Hematopoietic multipotent progenitor cell treated with erythropoietin and hydrocortisone succinate and interleukin-3 and kit ligand, for 4 days (in vitro differentiated cells): ENCODE measurements around the gene DTX2.
"Not testable (repeated sequence)": the region's sequence is repeated elsewhere in the genome, so short reads cannot be mapped to it uniquely, and the experiment has no call there.

Experiments used
- DNase-seq: peaks from one replicate; pipeline ENCODE4 v3.0.0-alpha.2; 2015

DTX2 gene

DNA sequence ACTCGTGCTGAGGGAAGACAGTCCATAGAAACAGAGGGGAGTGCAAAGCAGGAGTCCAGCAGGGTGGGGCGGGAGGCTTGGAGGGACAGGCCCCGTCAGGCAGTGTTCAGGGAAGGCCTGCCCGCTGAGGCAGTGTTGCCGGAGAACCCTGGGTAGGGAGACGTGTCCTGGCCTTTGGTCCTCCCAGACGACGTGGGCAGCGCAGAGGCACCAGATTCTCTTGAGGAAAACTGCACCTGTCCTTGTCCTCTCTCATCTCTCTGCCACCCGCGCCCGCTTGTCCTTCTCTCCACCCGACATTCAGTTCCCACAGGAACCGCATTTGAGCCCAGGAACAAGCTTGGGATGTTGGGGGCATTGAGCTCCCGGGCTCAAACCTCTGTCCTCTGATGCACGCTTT, 34.2 kb downstream of the DTX2 start:
- not testable (repeated sequence) for DNase-seq

GRCh38 chr7:76497918-76498582, 36.5 kb downstream of the DTX2 start:
- DNase-seq: not testable (repeated sequence)

GRCh38 chr7:76498583-76499200, 37.2 kb downstream of the DTX2 start:
- DNase-seq: not testable (repeated sequence)

DNA sequence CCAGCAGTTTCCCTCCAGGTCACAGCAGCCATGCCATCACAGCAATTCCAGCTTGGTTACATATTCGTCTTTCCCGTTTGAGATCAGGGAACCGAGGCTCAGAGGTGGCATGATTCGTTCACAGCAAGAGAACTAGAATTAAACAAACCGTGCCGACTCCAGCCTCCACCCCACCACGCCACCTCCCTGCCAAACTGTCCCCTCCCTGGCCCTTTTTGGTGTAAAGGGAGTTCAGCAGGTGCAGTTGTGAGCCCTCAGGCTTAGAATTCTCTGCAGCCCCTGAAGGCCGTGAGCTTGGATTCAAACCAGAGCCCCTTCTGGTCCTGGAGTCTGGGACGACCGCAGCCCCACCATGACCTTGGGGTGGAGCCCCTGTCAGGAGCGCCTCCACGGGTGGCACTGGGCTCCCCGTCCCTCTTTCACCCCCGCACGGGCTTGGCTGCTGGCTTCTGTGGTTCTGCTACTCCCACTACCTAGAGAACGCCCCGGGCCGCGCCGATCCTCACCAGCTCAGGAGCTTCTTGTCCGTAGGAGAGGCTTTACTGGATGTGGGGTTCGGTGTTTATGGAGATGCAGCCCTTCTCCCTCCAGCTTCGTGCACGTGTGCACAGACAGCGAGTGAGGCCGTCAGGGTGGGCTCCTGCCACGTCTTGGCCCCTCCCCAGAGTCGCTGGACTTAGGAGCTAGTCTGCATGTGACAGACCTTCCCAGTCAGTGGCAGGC, 37.9 kb downstream of the DTX2 start:
- DNase-seq: not testable (repeated sequence)

DNA sequence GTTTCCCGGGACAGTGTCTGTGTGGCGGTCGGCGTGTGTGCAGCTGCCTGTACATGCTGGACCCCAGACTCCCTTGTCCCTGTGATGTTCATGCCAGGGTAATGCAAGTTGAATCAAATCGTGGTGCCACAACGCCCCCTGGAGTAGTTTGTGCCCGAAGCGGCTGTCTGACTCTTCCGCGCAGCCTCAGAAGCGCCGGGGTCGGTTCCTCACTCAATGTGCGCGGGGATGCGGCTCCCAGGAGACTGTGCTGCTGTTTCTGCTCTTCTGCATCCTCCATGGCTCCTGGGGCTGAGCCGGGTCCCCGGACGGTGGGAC, 38.4 kb downstream of the DTX2 start:
- not testable (repeated sequence) for DNase-seq

GRCh38 chr7:76502224-76502623, 40.7 kb downstream of the DTX2 start:
- DNase-seq: not testable (repeated sequence)

GRCh38 chr7:76502836-76503235, 41.3 kb downstream of the DTX2 start:
- not testable (repeated sequence) for DNase-seq

GRCh38 chr7:76503244-76503643, 41.7 kb downstream of the DTX2 start:
- not testable (repeated sequence) for DNase-seq

DNA sequence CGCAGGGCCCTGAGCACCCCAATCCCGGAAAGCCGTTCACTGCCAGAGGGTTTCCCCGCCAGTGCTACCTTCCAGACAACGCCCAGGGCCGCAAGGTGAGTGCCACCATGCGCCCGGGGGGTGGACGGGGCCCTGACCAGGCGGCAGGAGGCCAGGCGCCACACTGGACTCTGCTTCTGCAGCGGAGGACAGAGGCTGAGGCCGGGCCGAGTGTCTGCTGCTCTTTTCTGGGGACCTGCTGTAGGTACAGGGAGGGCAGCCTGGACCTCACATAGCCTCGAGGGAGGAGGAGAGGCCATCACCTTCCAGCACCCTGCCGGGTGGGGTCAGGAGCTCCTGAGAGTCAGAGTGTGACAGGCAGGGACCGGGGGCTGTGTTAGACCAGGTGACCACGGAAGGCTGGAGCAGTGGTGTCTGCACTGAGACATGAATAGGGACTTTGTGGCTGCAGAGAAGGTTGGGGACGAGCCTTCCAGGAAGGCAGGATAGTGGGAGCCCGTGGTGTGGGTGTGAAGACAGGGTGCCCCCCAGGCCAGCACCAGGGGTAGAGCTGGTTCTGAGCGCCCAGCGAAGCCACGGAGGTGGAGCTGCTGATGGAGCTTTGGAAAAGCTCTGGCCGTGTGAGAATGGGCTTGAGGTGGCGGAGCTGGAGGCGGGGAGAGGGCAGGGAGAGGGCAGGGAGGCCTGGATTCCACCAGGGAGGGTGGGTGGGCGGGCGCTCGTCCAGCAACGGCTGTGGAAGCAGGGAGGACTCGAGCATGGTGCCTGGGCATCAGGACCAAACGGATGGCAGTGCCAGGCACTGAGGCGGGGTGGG, 43.0 kb downstream of the DTX2 start:
- DNase-seq: not testable (repeated sequence)

DNA sequence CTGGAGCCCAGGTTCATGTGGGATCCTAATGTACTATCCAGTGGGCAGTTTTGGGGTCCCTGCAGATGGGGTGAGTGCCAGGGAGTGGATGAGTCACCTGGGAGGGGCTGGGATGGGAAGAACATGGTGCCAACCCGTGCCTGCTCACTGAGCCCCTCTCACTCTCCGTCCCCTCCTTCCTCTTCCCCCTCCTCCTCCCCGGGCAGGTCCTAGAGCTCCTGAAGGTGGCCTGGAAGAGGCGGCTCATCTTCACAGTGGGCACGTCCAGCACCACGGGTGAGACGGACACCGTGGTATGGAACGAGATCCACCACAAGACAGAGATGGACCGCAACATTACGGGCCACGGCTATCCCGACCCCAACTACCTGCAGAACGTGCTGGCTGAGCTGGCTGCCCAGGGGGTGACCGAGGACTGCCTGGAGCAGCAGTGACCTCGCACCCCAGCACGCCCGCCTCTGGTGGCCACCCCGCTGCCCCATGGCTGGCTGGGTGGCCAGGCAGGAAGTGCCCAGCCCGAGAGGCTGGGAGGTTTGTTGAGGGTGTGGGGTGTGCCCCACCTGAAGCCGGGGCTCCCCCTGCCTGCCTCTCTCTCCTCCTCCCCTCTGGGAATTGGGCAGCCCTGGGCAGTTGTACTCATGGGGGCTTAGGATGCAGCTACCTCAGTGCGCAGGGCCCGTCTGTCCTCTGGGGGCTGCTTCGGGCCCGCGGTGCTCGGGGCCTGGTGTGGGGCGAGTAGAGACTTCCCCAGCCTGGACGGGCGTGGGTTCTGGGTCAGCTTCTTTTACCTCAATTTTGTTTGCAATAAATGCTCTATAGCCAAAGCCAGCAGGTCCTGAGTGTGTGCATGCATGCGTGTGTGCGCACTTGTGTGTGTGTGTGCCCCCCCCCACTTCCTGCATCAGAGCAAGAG, 43.9 kb downstream of the DTX2 start:
- no peak for DNase-seq

DNA sequence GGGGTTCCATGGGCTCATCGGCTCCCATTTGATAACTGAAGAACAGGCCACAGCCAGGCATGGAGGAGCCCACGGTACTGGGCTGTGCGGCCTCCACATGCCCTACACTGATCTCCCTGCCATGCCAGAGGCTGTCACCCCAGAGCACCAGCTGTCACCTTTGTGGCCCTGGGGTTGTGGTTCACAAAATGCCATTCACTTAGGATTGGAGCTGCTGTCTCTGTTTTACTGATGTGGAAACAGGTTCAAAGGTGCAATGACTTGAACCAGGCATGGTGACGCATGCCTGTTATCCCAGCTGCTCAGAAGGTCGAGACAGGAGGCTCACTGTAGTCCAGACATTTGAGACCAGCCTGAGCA, 44.6 kb downstream of the DTX2 start:
- DNase-seq: no peak

DNA sequence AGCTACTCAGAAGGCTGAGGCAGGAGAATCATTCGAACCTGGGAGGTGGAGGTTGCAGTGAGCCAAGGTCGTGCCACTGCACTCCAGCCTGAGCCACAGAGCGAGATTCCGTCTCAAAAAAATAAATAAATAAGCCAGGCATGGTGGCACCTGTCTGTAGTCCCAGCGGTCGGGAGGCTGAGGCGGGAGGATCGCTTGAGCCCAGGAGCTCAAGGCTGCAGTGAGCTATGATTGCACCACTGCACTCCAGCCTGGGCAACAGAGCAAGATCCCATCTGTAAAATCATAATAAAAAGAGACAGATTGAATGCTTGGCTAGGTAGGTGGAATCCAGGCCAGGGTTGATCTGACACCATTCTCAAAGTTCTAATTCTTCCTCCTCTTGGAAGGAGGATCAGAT, 45.1 kb downstream of the DTX2 start:
- not testable (repeated sequence) for DNase-seq

GRCh38 chr7:76507723-76508406, 46.4 kb downstream of the DTX2 start:
- DNase-seq: no peak

- no peak for DNase-seq
Observed at GRCh38 chr7:76509931-76510877, 48.7 kb downstream of the DTX2 start, which contains the start of gene UPK3B. Gene UPK3B, plus strand, starts transcription at chr7:76510552. Its CDS starts 101 bp downstream, at chr7:76510653.

DNA sequence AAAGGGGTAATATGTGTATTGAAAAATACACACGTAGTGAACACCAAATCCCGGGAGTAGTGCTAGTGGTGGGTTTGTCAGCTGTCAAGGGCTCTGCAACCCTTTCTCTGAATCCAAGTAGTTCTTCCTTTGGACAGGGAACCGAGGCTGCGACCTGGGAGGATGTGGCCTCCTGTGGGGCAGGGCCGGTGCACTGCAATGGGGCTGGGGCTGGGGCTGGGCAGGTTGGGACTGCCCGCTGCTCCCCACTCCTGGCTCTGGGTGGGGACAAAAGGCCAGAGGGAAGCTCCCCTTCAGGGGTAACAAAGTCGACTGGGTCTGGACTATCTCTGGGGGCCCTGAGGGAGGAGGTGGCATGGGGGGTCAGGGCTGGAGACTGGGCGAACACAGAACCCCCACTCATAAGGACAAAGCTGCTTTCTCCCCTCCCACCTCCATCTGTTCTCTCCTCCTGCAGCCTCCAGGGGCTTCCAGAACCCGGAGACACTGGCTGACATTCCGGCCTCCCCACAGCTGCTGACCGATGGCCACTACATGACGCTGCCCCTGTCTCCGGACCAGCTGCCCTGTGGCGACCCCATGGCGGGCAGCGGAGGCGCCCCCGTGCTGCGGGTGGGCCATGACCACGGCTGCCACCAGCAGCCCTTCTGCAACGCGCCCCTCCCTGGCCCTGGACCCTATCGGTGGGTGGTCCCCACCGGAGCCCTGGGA, 49.8 kb downstream of the DTX2 start:
- DNase-seq: not testable (repeated sequence)

- not testable (repeated sequence) for DNase-seq
Observed at GRCh38 chr7:76511911-76512885, 50.7 kb downstream of the DTX2 start.

DNA sequence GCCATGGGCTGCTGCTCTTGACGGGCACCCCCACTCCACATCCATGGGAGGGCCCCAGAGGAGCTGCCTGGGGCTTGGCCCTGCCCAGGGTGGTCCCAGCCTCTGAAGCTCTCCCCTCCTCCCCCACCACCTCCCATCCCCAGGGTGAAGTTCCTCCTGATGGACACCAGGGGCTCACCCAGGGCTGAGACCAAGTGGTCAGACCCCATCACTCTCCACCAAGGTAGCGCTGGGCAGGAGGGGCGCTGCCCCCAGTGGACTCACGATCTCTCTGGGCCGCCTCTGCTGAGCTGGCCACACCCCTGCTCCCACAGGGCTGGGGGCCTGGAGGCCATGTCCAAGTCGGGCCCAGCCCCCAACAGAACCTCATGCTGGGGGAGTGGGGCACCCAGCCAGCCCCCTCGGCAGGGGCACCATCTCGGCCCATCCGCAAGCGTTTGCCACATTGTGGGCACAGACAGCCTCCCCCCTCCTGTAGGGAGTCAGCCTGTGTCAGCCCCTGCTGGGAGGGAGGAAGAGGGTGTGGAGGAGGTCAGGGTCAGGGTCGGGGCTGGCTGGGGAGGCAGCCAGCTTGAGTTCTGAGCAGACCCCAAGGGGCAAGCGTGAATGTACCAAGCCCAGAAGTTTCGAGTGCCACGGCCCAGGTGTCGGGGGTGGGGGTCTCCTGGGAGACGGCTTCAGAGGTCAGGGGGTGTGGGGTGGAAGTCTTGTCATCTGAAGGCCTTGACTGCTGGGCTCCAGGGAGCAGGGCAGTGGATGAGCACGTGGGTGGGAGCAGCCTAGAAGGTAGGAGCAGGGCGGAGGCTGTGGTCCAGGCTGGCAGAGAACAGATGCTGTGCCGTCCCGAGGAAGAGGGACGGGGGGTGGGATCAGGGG, 51.7 kb downstream of the DTX2 start:
- peak; percentile 37 for DNase-seq
